ENCODE results near the gene NFIA.
A peak's percentile ranks its signal among the peaks of the same experiment; 100 is the strongest.
"Not testable (repeated sequence)": the region's sequence is repeated elsewhere in the genome, so short reads cannot be mapped to it uniquely, and the experiment has no call there.

The NFIA gene

DNA sequence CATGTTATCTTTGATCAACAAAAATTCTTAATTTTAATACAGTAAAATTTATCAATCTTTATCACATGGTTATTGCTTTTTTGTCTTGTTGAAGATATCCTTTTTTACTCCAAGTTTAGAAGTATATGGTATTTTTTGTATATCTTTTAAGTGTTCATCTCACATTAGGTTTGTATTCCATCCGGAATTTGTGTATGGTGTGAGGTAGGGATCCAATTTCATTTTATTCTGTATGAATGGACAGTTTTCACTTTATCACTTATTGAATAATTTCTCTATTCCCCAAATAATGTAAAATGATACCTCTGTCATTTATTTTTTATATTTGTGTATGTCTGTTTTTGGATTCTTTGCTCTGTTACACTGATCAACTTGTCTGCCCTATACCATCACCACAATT, 25.3 kb downstream of the NFIA start:
- no peak for DNase-seq

DNA sequence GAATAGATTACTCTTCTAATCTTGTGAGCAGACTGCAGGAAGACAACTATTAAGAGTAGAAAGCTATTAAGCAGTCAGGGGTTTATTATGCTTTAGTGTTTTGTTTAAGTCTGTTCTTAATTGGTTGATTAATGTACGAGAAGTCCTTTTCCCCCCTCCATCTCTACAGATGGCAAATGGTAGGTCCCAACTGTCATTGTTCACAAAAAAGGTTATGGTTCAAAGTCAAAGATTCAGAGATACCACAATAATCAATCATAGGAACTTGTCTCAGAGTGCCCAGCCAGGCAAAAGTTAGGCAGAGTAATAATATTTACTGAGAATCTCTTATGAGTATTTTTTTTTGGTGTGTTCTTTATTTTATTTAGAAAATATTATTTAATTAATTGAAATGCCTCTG, 26.8 kb downstream of the NFIA start:
- DNase-seq, result no peak

DNA sequence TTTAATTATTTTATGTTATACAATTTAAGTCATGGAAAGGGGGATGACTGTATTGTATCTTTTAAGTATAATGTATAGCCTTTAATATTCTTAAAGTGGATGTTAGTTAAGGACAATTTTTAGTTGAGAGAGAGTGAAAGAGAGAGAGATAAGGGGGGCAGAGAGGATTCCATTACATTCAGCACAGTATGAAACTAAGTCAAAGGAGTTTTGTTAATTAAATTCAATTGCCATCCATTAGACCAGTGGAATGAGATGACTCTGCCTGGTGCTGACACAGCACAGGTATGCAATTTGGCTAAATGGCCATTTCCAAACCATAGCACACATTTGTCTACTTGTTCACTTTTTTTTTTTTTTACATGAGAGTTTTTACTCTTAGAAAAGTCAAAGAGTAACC, 27.5 kb downstream of the NFIA start:
- no peak for DNase-seq

DNA sequence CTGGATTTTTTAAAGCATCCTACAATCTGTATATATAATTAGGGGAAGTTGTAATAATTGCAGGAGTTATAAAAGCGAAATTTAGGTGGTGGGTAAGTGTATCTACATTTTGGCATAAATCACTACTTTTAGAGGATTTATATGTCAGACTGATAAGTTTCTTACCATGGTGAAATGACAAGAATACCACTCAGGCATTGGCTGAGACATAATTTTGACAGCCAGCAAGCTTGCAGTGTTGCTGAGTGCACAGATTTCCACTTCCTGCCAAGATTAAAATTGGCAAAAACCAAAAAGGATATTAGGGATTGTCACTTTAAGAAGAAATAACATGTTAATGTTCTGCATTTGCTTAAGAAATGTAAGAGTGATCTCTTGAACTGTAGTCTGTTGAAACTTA, 28.2 kb downstream of the NFIA start:
- DNase-seq, result no peak

DNA sequence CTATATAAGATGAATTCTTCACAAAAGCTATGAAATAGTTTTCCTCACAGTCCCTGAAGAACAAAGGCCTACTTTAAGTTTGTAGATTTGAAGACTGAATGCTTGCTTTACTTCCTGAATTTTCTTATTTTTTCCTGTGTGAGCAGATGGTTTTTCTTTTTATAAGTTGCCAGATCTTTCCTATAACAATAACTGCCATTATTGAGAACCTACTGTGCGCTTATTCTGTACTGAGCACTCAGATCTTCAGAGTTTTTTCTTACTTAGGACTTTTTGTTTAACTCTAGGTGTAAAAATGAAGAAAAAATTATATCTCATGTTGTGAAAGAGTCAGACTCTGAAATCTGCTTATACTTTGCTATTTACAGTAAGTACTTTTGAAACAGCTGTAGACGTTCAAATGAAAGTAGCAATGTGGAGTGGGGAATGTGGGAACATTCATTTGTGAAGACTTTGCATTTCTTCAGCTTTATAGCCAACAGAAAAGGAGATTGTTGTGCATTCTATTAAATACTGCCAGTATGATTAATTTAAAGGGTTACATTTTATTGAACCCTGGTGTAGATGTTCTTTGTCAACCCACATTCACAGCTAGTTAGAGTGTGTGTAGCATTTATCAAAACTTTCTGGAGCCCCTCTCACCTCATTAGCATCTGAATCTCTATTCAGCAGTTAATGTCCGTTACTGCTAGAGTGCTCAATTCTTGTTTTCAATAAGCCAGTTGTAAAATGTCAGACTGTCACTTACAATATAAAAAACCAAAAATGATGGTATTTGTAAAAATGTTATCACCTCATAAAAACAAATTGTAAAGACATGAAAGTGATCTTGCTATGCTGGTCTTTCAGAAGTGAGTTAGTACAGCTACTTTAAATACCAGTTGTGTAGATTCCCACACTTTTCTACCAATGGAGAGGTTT, 29.0 kb downstream of the NFIA start:
- no peak for DNase-seq

DNA sequence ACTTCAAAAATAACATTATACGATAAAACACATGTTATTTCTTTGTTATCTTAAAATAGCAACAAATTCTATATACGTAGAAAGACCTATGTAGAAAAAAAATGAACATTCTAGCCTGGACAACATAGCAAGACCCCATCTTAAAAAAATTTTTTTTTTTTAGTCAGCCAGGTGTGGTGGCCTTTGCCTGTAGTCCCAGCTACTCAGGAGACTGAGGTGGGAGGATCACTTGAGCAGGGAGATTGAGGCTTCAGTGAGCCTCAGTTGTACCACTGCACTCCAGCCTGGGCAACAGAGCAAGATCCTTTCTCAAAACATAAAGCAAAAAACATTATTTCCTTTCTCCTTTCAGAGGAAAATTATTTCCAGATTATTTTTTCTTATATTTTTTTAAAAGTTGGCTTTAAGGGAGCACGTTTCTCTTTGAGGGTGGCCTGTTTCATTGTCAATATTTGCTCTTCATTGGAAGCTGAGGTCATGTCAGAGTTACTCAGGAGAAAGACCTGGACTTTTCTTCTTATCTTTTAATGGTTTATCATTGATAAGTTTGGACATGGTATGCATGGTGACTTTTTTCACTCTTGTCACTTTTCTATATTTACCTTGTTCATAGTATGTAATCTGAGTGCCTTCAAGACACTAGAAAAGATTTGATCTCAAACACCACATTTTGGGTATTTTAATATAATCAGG, 32.0 kb downstream of the NFIA start:
- no peak for DNase-seq

DNA sequence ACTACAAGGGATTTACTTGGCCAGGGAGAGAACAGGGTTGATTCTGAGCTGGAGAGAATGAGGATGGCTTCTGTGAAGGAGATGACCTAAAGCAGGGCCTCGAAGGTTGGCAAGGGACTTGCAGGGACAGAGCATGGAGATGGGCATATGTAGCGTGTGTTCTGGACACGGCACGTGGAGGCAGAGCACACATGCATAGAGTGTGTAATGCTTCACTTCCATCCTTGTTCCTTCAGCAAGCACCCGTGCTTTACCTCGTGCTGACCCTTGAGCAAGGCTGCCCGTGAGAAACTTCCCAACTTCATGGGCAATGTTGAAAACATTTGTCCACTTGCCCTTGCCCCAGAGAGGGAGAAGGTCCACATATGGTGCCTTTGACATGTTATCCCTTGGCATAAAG, 33.1 kb downstream of the NFIA start:
- no peak for DNase-seq

DNA sequence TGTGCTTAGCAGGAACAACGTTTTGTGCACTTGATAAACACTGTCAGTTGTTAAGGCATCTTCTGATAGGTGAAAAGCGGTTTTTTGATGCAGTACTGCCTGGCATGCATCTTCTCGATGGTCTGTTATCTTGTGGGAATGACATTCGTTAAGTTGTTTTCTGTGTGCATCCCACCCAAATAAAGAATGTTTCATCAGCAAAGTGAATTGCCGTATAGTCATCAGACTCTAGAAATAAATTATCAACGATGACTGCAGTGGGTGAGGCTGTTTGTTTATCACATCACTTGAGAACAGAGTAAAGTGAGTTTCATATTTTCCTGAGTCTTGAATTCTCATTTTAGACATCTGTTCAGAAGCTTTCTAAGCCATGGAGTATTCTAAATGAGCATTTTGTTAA, 34.1 kb downstream of the NFIA start:
- no peak for DNase-seq

DNA sequence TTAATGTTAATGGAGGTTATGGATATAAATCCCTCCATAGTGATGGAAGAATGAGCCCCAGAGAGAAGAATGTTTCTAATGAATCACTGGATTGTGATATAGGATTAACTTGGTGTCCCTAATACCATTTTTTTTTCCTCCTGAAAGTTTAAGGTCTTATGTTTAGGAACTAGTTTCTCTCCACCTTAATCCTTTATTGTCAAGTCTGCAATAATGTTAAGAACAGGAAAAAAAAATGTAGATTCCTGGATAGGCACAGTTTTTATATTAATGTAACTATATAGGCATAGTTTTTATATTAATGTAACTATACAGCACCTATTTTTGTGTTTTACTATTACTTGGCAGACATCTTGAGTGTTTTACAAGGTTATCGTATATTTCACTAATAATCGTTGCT, 34.9 kb downstream of the NFIA start:
- DNase-seq, result no peak

DNA sequence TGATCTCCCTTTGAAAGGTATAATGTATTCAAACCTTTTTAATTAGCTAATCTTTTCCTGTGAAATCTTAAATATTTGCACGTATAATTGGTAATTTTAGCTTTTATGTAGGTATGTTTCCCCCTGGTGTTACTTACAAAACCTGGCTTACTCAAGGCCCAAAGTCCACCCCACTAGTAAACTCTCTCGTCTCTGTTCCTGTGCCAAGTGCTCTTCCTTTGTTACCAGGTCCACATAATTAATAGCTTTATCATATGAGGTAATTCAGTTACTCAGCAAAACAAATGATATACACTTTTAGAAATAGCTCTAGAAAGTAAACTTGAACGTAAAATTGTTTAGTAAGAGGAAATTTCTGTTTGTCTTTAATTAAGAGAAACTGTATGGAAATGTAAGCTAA, 36.7 kb downstream of the NFIA start:
- no peak for DNase-seq

DNA sequence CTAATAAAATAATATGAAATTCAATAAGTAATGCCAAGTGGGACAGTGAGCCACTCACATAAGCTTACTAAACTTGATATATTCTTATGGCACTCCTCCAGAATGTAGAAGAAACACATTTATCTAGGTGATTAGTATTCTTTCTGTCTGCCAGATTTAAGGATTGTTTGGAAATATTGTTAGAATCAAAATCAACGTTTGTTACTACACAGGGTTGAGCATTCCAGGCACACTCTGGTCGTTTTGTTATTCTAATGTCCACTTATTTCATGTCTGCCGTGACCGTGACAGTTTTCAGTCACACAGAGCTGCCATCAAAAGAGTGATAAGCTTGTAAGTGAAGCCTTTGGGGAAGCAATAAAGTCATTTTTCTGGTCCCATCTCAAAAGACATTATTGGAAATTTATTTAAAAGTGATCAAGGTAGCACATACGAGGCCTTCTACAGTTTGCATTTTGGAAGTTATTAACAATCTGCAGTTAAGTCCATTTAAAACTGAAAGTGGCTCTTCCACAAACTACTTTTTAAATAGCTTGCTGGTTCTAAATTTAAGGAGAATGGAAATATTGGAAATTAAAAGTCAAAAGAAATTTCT, 38.0 kb downstream of the NFIA start:
- no peak for DNase-seq

DNA sequence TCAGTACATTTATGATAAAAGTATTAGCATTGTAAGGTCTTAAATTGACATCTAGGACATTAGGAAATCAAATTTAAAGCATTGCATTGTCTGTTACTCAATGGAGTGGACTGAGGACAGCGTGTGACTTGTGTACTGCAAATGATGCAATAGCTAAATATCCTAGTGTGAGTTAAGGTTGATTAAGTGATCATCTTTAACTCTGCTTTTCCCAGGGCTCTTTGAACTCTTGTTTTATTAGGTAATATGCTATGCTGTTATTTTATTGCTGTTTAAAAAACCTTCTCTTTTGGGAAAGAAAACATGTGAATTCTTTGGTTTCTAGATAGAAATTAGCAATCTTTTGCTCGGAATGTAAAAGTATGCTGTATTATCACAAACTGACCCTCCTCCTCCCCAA, 38.6 kb downstream of the NFIA start:
- peak; percentile 60 to 75 for DNase-seq

DNA sequence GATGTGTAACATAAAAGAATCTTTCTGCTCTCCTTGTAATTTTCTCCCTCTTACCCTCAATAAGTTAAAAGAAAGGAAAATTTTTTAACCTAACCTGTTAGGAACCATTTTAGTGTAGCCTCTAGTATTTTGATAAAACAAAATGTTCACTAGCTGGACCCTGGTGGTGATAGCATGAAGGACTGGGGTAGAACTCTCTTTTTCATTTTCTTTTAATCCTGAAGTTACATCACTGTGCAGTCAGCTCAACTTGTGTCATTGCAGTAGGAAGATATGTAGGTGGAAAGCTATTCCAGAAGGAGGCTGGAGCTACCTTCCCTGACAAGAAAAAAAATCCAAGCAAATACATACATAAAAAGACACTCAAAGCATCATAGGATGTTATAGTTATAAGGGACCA, 39.3 kb downstream of the NFIA start:
- peak in 1 of 2 donors; percentile 14 for DNase-seq

DNA sequence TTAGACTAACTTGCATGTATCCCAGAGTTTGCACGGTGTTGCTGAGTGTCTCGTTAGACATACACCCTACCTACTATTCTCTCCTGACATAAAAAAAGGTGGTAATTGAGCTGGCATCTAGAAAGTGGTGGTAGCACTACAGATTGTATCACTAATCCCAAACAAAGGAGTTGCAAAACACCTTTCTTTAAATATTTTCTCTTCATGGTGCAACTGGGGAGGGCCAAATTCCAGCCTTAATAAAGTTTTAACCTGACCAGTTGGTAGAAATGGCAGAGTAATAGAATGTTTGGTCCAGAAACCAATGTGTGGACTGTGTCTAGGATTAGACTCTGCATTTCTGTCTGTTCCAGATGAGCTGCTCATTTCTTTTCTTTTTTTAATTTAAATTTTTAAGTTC, 40.0 kb downstream of the NFIA start:
- DNase-seq, result no peak

DNA sequence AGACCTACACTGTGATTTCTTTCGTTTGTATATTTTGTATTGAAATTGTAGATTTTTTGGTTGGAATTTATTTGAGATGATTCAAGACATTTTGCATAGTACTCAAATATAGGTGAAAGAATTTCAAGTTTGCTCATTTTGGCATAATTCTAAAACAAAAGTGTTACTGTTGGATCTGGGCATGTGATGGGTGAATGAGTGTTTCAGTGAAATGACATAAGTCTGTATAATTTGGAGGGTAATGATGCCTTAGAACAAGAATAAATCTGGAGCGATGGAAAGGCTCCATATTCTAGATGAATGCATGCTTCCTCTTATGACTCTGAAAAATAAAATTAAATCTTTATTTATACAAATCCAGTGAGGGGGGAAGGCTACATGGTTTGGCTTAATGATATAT, 41.0 kb downstream of the NFIA start:
- DNase-seq, result no peak

DNA sequence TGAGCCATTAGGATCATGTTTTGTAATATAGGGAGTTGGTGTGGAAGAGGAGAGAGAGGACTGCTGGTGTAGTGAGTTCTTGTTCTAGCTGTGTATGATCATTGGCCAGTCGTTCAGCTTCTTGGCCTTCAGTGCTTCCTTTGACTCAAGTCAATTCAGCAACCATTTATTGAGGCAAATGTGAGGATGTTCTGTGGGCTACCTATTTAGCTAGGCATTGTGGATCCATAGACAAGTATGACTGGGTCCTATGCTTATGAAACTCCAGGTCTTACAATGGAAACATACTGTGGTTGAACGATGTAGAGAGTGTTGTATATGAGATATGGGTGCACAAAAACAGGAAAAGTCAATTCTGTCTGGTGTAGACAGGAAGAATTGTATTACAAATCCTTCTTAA, 41.7 kb downstream of the NFIA start:
- DNase-seq, result no peak

DNA sequence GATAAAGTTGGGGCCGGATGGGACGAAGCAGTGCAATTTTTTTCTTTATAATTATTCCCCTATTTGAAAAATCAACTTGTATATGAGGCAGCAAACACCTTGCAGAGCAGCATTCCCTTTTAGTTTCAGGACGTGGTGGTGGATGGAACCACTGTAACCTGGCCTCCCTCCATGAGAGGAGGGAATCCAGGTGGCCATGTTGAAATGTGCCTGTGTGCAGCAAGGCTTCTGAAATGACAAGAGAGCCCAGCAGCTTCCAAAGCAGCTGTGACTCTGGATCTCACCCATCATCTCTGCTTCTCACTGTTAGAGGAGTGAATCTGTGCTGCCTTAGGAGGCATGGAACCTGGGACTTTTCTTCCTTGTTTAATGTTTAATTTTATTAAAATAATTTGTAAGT, 42.3 kb downstream of the NFIA start:
- DNase-seq, result no peak

DNA sequence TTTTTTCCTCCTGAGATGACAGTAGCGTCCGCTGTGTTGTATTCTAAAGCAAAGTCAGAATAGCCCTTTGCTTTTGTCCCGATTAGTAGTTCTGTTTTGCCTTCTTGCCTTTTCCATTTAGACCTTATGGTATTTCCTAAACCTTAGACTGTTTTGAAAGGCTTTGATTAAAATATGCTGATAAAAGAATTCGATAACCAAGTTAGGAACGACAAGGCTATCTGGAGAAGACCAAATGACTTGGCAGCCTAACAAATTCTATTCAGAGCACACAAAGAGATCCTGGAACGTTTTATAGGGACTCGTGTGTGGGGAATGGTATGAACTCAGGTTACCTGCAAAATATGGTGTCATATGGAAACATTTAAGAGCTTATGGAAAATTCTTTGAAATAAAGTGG, 42.9 kb downstream of the NFIA start:
- DNase-seq, result no peak

DNA sequence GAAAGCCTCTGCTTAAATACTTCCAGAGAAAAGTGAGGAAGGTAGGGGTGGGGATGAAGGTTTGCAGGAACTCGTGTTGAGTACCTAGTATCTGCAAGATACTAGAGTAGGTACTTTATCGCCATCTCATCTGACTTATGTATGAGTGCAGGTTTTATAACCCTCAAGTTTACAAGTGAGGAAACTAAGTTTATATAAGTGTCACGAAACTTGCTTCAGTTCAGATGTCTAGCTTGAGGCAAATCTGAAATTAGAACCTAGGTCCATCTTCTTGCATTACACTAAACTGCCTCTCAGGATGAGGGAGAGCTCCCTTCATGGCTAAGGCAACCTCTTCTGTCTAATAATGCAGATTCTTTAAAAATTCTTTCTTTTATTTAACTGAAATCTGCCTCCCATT, 43.5 kb downstream of the NFIA start:
- DNase-seq, result no peak

DNA sequence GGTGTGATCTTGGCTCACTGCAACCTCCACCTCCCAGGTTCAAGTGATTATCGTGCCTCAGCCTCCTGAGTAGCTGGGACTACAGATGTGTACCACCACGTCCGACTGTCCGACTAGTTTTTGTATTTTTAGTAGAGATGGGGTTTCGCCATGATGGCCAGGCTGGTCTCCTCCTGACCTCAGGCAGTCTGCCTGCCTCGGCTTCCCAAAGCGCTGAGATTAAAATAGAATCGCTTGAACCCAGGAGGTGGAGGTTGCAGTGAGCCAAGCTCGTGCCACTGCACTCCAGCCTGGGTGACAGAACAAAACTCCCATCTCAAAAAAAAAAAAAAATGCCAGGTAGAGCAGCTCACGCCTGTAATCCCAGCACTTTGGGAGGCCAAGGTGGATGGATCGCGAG, 44.5 kb downstream of the NFIA start:
- DNase-seq, result not testable (repeated sequence)

DNA sequence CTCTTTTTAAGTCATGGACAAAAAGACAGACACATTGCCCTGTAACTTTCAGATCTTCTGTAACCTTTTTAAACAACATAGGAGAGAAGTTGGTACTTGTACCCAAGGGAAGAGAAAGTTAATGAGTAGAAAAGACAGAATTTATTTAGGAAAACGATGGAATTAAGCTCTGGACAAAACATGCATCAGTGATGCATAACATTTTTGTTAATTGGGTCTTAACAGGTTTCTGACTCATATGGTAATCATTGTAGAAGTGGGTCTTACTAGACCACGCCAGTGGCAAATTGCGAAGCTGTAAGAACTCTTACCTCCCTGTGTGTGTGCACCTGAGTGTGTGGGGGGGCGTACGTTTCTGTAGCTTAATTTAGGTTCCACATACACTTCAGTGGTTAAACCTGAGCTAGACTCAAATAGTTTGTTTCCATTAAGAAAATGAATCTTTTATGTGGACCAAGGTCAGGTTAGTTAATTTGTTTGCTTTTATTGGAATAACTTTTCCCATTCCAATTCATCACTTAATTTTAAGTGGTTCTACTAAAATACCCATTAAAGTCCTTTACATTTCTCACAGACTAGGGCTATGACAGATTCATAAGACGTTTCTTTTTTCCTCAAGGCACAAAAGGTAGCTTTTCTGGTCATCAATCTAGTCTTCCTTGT, 48.1 kb downstream of the NFIA start:
- no peak for DNase-seq

DNA sequence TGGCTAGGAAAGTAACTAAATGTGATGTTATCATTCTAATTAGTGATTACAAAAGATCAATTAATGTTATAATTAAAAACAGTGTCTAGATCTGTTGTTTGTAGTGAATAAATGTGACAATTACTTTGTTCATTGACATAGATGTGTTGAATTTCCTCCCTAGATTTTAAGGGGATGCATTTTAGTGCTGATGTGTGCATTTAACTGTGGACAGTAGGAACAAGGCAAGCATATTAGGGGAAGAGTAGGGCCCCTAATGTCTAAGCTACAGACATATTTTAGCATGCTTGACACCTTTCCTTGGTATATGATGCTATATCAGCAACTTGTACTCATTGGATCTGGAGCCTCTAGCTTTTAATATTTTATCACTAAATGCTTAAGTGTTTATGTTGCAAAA, 48.9 kb downstream of the NFIA start:
- DNase-seq, result no peak

DNA sequence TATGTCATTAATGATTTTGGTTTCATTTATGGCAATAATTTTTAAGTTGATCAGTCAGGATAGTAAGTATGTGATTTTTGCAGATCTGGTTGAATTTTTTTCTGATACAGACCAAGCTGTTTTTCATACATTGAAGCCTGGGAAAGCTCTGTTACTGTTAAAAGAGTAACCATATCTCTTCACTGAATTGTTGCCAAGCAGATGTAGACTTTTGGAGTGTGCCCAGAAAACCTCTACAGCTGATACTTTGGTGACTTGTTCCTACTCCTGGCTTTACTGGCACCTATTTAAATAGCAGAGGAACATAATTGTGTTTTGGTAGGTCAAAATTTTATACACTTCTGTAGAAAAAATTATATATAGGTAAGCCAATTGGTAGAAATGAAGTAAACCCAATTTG, 49.4 kb downstream of the NFIA start:
- no peak for DNase-seq

Data from inflammatory macrophage (primary cell).